ENCODE results near the gene FASN. TPM values are rescaled to one million over a fixed set of nuclear protein-coding genes. Genes with fewer than 3 reads are reported as not detected.

Gene FASN
- total and polyA plus RNA-seq, 2 of the 4 experiments (the other 2 are of a cell fraction): 12.4 to 56.0 TPM

DNA sequence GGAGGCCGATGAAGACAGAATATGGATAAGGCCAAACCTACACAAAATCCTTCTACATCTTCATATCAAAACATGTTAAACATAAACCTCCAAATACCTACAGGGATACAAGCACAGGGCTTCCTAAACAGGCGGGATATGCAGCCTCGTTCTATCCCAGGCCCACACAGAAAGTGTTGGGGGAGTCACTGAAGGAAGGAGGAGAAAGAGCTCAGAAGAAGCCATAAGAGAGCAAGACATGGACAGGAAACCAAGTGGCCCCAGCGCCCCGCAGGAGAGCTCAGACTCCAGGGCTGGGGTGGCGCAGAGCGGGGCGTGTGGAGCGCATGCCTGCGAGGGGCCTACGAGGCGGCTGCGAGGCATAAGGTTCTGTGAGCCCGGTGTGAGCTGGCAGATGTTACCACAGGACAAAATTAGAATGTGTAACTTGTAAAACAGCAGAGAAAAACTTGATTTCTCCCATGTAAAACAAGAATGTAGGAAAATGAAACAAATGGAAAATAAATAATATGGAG, 11.0 kb upstream of the FASN start:
- Histone ChIP-seq H3K4me2 (ENCODE audit: low read depth, low read length) (no peak overlapping the region), H3K4me3 (ENCODE audit: insufficient read depth, low read depth, low read length) (no peak overlapping the region), H3K14ac (replicated peaks; ENCODE audit: low read depth, low read length) (no peak overlapping the region), H3K27ac (ENCODE audit: insufficient read depth, low read length) (no peak overlapping the region), H3K36me3 (ENCODE audit: control insufficient read depth, insufficient read depth, low read length) (peaks cover 13% of the 10 kb centered on the region), H3K27me3 (ENCODE audit: control insufficient read depth, insufficient read depth, low read length) (no peaks in the 10 kb centered on the region), H4K91ac (ENCODE audit: insufficient read depth, low read depth, low read length) (no peak overlapping the region), H3K9me3 (ENCODE audit: control insufficient read depth, insufficient read depth, low read length) (no peaks in the 10 kb centered on the region), H3K4ac (ENCODE audit: low read depth, low read length) (no peak overlapping the region), H2BK15ac (ENCODE audit: low read depth, low read length) (no peak overlapping the region), H3K18ac (ENCODE audit: low read depth, low read length) (no peak overlapping the region), H4K8ac (ENCODE audit: low read depth in 2 of 2, low read length in 2 of 2) (no peak overlapping the region), H4K20me1 (ENCODE audit: insufficient read depth, low read length) (no peaks in the 10 kb centered on the region), H3K56ac (ENCODE audit: extremely low read depth, insufficient read depth, low read length) (no peak overlapping the region), H2BK5ac (ENCODE audit: low read depth, low read length, poor library complexity, severe bottlenecking) (no peak overlapping the region), H3K9ac (ENCODE audit: low read depth, low read length) (no peak overlapping the region), H2AFZ (replicated peaks; ENCODE audit: low read length, poor library complexity) (no peak overlapping the region), H4K5ac (ENCODE audit: low read depth, low read length) (no peak overlapping the region), H2BK20ac (ENCODE audit: low read depth, low read length) (no peak overlapping the region), H2AK9ac (replicated peaks; ENCODE audit: low read depth, low read length, poor library complexity) (no peak overlapping the region), H3K9me1 (ENCODE audit: insufficient read depth, low read length) (no peaks in the 10 kb centered on the region), H2BK120ac (ENCODE audit: low read depth, low read length) (no peak overlapping the region), H3K79me1 (ENCODE audit: low read depth in 1 of 2, low read length in 2 of 2) (no peaks in the 10 kb centered on the region), H3K23ac (ENCODE audit: low read depth, low read length) (no peak overlapping the region), H3K4me1 (ENCODE audit: control insufficient read depth, insufficient read depth, low read length) (peaks cover 12% of the 10 kb centered on the region), H2AK5ac (ENCODE audit: low read depth, low read length) (no peak overlapping the region)
- in situ Hi-C loops (cut with MboI; ENCODE audit: low sequenced_read_pairs) (no loop called here), intact Hi-C loops (cut with micrococcal nuclease) (no loop called here), dilution Hi-C loops (cut with HindIII; ENCODE audit: low sequenced_read_pairs, unreplicated experiment) (no loop called here)
- ChIA-PET CTCF (no interaction called here), POLR2A (ENCODE audit: unreplicated experiment) (no interaction called here)
- no TSS peak for BruUV-seq (replicated peaks)
- TF ChIP-seq RCOR1 (IDR thresholded peaks at IDR 0.05; ENCODE audit: insufficient replicate concordance, low read length): no peak
- TF ChIP-seq CHD1 (IDR thresholded peaks at IDR 0.05; ENCODE audit: low read depth, low read length): no peak
- TF ChIP-seq MXI1 (IDR thresholded peaks at IDR 0.05; ENCODE audit: borderline replicate concordance, low read depth, low read length): no peak
- no peak for TF ChIP-seq MAFK (IDR thresholded peaks at IDR 0.05; ENCODE audit: low read depth, low read length)
- no peak for TF ChIP-seq POLR2A (IDR thresholded peaks at IDR 0.05; ENCODE audit: low read depth, low read length)
- TF ChIP-seq FOS (IDR thresholded peaks at IDR 0.05; ENCODE audit: low read depth, low read length): no peak
- TF ChIP-seq, protein P1, sequence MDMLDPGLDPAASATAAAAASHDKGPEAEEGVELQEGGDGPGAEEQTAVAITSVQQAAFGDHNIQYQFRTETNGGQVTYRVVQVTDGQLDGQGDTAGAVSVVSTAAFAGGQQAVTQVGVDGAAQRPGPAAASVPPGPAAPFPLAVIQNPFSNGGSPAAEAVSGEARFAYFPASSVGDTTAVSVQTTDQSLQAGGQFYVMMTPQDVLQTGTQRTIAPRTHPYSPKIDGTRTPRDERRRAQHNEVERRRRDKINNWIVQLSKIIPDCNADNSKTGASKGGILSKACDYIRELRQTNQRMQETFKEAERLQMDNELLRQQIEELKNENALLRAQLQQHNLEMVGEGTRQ (IDR thresholded peaks at IDR 0.05; ENCODE audit: low read depth, low read length): no peak
- no peak for TF ChIP-seq SMC3 (IDR thresholded peaks at IDR 0.05; ENCODE audit: low read depth, low read length)
- no peak for TF ChIP-seq NFE2L2 (IDR thresholded peaks at IDR 0.05; ENCODE audit: low read depth, low read length)
- no peak for TF ChIP-seq CEBPB (IDR thresholded peaks at IDR 0.05; ENCODE audit: low read depth, low read length)
- no peak for TF ChIP-seq BHLHE40 (IDR thresholded peaks at IDR 0.05; ENCODE audit: low read depth, low read length)
- TF ChIP-seq RAD21 (IDR thresholded peaks at IDR 0.05; ENCODE audit: low read length): no peak
- TF ChIP-seq RFX5 (IDR thresholded peaks at IDR 0.05; ENCODE audit: low read depth, low read length): no peak
- TF ChIP-seq MAZ (IDR thresholded peaks at IDR 0.05; ENCODE audit: borderline replicate concordance, low read depth, low read length): no peak
- 86% methylated on average over 11 of the region's 14 CpGs; no CpG with 5 or more reads in 1 of the 2 experiments for WGBS, 2 experiments (ENCODE audit: extremely low coverage in 2 of 2, insufficient read length in 1 of 2)
- DNase-seq: no peak
- ATAC-seq (ENCODE audit: low read depth): no peak
